ENCODE measurements around the gene SOWAHC.
"Not testable (repeated sequence)": the region's sequence is repeated elsewhere in the genome, so short reads cannot be mapped to it uniquely, and the experiment has no call there.

SOWAHC gene, protein sequence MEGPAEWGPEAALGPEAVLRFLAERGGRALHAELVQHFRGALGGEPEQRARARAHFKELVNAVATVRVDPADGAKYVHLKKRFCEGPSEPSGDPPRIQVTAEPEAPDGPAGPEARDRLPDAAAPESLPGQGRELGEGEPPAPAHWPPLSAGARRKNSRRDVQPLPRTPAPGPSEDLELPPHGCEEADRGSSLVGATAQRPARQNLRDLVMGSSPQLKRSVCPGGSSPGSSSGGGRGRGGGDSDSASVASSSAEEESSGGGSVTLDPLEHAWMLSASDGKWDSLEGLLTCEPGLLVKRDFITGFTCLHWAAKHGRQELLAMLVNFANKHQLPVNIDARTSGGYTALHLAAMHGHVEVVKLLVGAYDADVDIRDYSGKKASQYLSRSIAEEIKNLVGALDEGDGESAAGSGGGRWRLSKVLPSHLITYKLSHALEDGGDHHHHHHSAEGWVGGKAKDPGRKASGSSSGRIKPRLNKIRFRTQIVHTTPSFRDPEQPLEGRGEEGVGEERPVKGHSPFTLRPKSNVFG

DNA sequence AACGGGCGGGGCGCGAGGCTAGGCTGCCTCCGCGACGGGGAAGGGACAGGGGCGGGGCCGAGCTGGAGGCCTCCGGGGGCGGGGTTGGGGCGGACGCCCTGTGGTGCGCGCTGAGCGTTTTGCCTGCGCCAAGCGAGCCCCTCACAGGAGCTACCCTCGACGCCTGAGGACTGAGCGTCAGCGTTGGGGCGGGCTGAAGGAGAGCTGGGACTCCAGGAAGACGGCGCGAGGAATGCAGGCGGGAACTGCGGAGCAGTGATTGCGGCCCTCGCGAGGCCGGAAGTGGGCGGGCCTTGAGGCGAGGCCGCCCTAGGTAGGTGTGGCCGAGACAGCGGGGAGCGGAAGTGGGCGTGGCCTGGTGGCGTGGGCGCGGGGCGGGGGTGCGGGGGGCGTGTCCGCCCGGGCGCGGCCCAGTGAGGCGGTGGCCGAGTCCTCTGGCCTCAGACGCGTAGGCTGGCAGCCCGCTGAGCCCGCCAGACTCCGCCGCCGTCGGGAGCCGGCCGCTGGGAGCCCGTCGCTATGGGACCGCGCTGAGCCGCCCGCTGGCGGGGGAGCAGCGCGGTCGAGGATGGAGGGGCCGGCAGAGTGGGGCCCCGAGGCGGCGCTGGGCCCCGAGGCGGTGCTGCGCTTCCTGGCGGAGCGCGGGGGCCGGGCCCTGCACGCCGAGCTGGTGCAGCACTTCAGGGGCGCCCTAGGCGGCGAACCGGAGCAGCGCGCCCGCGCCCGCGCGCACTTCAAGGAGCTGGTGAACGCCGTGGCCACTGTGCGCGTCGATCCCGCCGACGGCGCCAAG is at the start of gene SOWAHC, which contains the start of gene SEPTIN10:
Gene SOWAHC (plus strand): TSS at position 443 of the 793 bp plus-strand sequence. CDS start 126 bp downstream, at position 569.
Gene SEPTIN10 (minus strand): TSS at position 45 of the 793 bp plus-strand sequence. CDS start 139 bp downstream, outside the sequence.
- peak; percentile 57 to 67 (median 60) for DNase-seq (ENCODE audit: low read depth in 3 of 3, low spot score in 1 of 3)

DNA sequence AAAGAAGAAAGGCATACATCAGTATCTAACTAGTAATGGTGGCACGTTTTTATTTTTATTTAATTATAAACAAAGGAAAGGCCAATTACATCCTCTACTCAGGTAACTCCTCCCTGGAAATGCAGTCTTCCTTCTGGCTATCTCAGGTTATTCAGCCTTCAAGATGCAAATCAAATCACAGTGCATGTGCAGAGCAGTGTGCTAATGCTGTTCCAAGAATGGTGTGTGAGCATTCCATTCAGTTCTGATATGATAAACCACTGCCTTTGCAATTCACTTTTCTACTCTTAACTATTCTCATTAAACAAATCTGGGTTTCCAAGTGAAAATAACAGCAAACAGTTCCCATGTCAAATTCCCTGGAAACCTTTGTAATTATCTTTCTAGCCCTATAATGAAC is 38.8 kb upstream of the SOWAHC start:
- no peak for DNase-seq (ENCODE audit: low read depth in 3 of 3, low spot score in 1 of 3)

DNA sequence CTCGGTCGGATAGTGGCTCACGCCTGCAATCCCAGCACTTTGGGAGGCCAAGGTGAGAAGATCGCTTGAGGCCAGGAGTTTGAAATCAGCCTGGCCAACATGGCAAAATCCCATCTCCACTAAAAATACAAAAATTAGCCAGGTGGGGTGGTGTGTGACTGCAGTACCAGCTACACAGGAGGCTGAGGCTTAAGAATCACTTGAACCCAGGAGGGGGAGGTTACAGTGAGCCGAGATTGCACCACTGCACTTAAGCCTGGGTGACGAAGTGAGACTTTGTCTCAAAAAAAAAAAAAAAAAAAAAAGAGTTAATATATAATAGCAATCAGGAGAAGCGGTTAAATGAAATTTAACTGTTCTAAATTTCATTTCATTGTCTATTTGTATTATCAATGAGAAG is 36.5 kb upstream of the SOWAHC start:
- not testable (repeated sequence) for DNase-seq (ENCODE audit: low read depth in 3 of 3, low spot score in 1 of 3)

DNA sequence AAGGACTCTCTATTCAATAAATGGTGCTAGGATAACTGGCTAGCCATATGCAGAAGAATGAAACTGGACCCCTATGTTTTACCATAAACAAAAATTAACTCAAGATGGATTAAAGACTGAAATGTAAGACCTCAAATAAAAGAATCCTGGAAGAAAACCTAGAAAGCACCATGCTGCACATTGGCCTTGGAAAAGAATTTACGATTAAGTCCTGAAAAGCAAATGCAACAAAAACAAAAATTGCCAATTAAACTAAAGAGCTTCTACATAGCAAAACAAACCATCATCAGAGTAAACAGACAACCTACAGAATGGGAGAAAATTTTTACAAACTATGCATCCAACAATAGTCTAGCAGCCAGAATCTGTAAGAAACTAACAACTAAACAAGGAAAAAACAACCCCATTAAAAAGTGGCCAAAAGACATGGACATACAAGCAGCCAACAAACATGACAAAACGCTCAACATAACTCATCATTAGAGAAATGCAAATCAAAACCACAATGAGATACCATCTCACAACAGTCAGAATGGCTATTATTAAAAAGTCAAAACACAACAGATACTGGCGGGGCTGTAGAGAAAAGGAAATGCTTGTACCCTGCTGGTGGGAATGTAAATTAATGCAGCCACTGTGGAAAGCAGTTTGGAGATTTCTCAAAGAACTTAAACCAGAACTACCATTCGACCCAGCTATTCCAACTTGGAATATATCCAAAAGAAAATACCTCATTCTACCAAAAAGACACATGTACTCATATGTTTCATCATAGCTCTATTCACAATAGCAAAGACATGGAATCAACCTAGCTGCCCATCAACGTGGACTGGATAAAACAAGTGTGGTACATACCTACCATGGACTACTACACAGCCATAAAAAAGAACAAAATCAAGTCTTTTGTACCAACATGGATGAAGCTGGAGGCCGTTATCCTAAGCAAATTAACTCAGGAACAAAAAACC is 31.0 kb upstream of the SOWAHC start:
- no peak for DNase-seq (ENCODE audit: low read depth in 3 of 3, low spot score in 1 of 3)

DNA sequence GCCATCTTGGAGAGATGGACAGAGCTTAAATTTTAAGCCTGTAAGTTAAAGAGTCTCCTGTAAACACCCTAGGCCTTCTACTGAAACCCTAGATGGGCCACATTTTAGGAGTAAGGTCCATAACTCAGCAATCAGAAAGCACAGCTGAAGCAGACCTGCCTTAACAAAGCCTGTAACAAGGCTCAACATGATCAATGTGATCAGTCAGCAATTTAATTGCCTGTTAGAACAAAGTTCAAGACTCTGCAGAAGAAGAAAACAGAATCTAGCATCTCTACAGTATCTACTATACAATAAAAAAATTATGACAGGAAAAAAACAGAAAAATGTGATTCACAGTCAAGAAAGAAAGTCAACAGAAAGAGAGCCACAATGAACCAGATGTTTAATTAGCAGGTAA is 27.5 kb upstream of the SOWAHC start:
- DNase-seq (ENCODE audit: low read depth in 3 of 3, low spot score in 1 of 3): no peak

DNA sequence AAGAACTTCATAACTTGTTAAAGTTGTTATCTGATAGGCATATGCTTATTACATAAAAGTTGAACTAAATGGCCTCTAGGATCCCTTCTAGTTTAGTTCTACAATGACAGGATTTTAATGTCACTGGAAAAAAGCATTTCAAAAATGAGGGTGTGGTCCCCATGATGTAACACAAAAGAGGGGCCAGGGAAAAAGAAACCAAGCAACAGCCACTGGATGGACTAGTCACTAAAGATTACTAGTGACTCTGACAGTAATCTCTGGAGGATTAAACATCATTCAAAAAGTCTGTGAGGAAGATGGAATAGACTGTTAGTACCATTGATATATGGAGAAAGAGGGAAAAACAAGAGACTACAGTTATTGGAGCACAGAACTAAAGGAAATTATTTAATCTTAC is 23.0 kb upstream of the SOWAHC start:
- no peak for DNase-seq (ENCODE audit: low read depth in 3 of 3, low spot score in 1 of 3)

DNA sequence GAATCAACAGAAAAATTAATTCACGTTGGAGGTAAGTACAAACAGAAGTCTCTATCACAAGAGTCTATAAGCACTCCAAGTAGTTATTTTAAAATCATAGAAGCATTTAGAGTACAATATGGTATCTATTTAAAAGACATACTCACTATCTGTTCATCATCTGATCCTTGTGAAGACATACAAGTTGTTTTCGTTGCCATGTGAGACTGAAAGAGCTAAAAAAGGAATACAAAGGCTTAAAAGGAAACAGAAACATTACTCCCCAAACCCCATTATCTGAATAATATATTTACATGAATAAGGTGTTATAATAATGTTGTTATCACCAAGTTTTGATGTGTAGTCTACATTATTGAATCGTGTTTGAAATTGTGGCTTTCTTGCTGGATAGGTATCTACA is 21.3 kb upstream of the SOWAHC start:
- no peak for DNase-seq (ENCODE audit: low read depth in 3 of 3, low spot score in 1 of 3)

DNA sequence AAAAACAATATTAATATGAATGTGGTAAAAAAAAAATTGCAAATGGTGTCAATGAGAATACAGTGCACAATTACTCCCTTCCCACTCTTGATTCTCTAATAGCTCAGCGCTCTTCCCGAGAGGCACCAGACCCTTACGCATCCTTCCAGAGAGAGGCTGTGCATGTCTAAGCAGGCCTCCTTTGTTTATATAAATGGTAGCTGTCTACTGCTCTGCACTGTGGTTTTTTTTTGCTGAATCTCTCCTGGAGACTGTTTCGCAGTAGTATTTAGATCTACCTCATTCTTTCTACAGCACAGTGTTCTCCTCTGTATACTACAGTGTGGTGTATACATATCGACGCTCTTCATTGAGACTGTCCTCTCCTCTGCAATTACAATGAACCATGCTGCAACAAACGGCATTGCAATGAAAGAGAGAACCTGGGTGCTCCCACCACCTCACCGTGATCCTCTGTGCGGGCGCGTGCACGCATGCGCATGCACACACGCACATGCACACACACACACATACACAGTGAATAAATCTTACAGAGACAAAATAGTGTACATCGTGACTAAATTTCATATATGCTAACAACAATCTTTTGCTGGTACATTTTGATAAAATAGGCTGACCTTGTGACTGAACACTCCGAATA is 19.8 kb upstream of the SOWAHC start:
- no peak for DNase-seq (ENCODE audit: low read depth in 3 of 3, low spot score in 1 of 3)

DNA sequence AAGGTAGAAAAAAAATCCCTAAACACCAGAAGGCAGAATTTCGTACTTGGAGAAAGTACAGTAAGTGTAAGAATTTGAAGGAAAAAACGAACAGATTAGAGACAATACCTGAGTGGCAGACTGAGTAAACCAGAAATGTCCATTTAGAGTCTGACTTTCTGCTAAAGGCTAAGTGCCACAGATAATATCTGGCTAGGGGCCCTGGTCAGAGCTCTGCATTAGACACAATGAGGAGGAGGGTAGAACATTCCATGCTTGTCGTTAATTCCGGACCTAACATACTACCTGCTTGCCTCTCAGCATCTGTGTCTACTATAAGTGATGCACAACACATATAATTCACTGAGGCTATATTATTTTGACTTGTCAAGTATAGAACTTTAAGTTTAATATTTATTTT is 18.5 kb upstream of the SOWAHC start:
- DNase-seq (ENCODE audit: low read depth in 3 of 3, low spot score in 1 of 3): no peak

DNA sequence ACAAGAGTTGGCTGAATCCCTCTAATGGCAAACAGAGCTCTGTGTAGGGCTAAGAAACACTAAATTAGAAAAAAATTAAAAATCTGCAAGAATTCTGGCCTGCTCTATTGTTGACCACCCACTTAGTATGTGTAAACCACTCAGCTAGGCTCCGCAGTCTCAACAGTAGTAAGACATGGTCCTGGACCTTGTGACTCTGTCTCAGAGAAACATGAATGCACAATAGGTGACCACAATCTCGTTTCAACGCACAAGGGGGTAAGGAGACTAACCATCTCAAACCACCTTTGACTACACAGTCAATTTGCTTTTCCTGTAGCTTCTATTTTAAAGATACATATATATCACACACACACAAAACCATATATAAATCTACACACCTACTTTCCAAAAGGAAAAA is 16.9 kb upstream of the SOWAHC start:
- DNase-seq (ENCODE audit: low read depth in 3 of 3, low spot score in 1 of 3): no peak

DNA sequence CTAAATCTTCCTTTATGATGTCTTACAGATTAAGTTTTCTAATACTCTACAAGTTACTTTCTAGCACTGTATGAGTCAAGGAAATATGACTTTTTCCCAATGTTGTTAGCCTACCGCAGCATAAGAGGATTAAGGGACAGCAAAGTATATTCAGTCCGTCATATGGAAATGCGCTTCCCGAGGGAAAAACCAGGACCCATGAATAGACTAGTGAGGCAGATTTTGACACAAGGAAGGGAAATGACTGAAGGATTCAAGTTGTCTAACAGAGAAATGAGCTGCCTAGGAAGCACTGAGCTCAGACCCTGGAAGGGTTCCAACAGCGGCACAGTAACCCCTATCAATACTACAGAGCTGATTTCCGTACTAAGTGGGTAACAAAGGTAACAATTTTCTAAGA is 12.4 kb upstream of the SOWAHC start:
- no peak for DNase-seq (ENCODE audit: low read depth in 3 of 3, low spot score in 1 of 3)

DNA sequence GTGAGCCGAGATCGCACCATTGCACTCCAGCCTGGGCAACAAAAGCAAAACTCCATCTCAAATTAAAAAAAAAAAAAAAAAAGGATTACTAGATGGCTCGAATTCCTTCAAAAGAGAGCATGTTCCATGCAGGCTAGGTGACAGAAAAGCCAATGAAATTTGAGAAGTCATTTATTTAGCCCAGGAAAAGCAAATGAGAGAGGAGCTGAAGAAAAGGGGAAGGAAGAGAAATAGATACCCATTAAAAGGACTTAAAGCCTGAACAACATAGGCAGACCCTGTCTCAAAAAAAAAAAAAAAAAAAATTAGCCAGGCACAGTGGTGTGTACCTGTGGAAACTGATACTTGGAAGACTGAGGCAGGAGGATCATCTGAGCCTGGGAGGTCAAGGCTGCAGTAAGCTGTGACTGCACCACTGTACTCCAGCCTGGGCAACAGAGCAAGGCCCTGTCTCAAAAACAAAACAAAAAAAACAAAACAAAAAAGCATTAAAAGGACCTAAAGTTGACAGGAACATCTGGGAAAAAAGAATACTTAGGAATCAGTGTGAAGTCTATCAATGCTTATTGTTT is 11.5 kb upstream of the SOWAHC start:
- DNase-seq (ENCODE audit: low read depth in 3 of 3, low spot score in 1 of 3): no peak

DNA sequence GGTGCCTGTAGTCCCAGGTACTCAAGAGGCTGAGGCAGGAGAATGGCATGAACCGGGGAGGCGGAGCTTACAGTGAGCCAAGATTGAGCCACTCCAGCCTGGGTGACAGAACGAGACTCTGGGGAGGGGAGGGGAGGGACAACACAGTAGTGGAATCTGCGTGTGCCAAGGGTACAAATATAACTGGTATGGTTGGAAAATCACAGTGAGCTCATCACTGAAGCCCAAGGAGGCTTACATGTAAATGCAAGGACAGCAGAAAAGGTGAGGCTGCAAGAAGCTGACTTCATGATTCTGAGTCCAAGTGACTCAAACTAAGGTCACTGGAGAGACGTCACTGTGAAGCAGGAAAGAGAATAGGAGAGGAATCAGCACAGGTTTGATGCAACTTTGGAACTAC is 9.6 kb upstream of the SOWAHC start:
- no peak for DNase-seq (ENCODE audit: low read depth in 3 of 3, low spot score in 1 of 3)

DNA sequence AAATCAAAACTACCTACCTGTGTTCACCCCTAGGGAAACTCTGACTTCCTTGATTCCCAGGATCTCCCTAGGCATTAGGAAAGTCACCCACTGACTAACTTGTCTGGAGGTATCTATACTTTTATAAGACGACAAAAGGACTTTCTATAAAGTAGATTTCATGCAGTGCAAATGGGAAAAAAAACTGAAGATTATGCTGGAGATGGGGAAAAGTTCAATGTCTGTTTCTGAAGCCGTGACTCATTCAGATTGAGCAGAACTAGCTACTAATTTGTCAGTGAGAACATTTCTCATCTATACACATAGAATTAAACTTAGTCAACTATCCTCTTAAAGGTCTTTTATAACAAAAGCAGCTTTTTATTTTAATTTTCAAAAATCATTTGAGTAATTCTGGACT is 6.4 kb upstream of the SOWAHC start:
- DNase-seq (ENCODE audit: low read depth in 3 of 3, low spot score in 1 of 3): no peak

DNA sequence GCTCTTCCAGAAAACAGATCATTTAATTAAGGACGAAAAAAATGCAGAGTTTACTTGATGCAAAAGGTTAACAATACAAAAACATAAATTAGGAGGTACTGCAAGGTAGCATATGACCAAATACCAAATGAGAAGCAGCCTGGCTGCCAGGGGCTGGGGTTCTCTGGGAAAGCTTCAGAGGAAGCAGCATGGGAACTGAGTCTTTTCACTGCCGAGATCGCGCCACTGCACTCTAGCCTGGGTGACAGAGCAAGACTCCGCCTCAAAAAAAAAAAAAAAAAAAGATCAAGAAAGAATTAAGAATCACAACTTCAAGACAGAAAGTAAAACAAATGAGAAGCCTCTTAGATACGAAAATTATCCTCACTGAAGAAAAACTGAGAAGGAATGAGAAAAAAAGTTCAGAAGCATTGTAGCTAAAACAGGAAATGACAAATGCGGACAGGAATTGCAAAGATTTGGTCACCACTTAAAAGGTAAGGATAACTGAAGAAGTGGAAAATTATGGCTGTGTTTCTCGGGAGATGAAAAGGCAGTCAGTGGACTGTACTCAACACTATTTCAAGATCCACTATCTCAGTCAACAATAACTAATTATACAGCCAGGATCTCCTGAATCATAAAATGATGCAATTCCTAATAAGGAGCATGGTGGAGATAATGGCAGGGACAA is 4.7 kb upstream of the SOWAHC start:
- DNase-seq (ENCODE audit: low read depth in 3 of 3, low spot score in 1 of 3): no peak

DNA sequence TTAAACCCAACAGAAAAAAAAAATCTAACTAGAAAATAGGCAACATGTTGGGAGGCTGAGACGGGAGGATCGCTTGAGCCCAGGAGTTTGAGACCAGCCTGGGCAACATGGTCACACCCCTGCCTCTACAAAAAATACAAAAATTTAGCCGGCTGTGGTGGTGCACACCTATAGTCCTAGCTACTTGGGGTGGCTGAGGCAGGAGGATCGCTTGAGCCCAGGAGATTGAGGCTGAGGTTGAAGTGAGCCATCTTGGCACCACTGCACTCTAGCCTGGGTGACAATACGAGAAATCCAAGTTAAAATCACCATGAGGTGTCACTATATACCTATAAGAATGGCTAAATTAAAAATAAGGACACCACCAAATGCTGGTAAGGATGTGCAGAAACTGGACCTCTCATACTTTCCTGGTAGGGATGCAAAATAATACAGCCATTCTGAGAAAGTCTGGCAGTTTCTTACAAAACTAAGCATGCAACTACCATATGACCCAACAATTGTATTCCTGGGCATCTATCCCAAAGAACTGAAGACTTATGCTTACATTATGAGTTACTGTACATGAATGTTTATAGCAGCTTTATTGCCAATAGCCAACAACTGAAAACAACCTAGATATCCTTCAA is 2.6 kb upstream of the SOWAHC start:
- no peak for DNase-seq (ENCODE audit: low read depth in 3 of 3, low spot score in 1 of 3)

DNA sequence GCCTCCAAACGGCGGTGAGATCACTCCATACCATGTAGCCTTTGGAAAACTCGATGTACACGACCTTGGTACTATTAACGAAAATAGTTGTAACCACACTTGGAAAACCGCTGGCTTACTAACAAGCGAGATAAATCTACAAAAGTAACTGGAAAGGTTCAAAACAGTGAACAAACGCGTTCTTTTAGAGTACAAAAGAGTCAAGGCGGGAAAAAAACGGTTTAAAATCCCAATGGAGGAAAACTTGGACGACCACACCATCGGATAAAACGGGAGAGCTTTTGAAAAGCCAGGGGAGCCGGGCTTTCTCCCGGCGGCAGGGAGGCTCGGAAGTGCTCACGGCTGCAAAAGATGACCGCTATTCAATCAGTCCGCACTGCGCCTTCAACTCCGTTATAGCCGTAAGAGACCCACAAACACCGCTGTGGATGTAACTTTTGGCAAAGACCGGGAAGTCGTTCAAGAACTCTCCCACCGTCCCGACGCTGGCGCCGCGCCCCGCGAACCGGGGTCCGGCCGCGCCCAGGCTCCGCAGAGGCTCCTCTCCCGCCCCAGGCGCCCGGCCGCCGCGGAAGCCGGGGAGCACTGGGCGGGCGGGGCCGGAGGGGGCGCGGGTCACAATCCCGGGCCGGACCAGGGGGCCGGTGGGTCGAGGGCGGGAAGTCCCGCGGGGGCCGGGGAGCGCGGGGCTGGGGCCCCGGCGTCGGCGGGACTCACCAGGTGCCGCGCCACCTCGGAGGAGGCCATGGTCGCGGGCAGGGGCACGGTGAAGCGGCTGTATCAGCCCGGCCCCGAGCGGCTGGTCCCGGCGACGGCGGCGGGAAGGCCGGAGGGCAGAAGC is 863 bp upstream of the SOWAHC start:
- no peak for DNase-seq (ENCODE audit: low read depth in 3 of 3, low spot score in 1 of 3)

All from stimulated activated CD4-positive, alpha-beta T cell treated with anti-CD3 and anti-CD28 coated beads, TNF-alpha, amount 100 ng/mL, for 1 hour (primary cell).